Dedifferentiated amniotic fluid mesenchymal stem cell (primary cell): ENCODE results near the gene RAET1E.
"Not testable (repeated sequence)": the region's sequence is repeated elsewhere in the genome, so short reads cannot be mapped to it uniquely, and the experiment has no call there.

ENCODE experiments used
- DNase-seq: peaks from one replicate; pipeline ENCODE4 v3.0.0-alpha.2; 2016; ENCODE audit errors: extremely low spot score

The RAET1E gene

GRCh38 chr6:149929422-149929821 lies 31.5 kb upstream of the RAET1E start:
- no peak for DNase-seq

GRCh38 chr6:149927025-149927424 lies 29.1 kb upstream of the RAET1E start:
- DNase-seq: not testable (repeated sequence)

GRCh38 chr6:149925974-149926777 lies 28.3 kb upstream of the RAET1E start:
- peak; percentile 84 for DNase-seq

- no peak for DNase-seq
Measured at GRCh38 chr6:149925253-149925973, 27.5 kb upstream of the RAET1E start.

GRCh38 chr6:149924933-149925252 lies 27.0 kb upstream of the RAET1E start:
- DNase-seq: no peak

- DNase-seq: no peak
Measured at GRCh38 chr6:149924206-149924932, 26.5 kb upstream of the RAET1E start.

- DNase-seq: no peak
Measured at GRCh38 chr6:149923327-149923986, 25.5 kb upstream of the RAET1E start.

DNA sequence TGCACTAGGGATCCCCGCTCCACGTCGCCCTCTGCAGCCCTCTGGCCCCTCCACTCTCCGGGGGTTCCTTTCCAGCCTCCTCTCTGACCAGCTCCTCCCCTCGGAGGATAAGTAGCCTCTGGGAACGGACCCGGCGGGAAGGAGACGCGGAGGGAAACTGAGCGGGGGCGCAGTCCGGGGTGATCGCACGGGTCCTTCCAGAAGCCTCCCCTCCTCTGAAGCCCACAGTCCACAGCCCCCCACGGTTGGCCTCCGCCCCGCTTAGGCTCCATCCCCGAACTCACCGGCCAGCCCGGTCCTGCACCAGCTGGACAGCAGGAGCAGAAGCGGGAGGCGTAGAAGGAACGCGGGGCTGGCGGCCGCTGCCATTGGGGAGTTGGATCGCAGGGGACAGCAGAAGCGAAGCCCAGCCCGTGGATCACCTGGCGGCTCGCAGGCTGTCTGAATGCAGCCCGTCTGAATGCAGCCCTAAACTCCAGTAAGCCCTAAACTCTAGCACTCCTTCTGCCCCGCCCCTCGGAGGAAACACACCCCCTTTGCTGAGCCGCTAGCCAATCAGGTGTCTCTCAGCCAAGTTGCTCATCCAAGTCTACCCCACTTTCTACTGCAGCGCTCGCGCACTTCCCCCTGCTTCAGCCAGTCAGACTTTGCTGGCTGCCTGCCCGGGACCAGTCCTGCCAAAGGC lies 24.9 kb upstream of the RAET1E start, which contains the start of gene RAET1G:
Gene RAET1G (minus strand): TSS at position 480 of the 685 bp plus-strand sequence. CDS start 111 bp downstream, at position 369.
- DNase-seq: peak; percentile 70

DNA sequence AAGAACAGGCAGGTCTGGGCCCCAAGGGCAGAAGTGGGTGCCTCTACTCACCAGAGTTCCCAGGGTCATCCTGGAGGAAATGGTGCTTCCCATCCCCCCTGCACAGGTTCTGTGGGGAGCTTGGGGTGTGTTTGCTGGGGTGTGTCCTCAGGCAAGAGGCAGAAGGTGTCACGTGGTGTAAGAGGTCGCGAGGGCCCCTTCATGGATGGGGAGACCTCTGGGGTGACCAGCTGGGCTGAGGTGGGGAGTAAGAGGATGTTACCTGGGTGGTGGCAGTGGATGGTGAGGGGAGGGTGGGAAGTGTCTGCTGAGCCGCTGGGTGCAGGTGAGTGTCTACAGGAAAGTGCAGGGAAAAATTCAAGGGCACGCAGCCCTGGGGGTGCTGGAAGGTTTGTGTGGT lies 24.2 kb upstream of the RAET1E start:
- not testable (repeated sequence) for DNase-seq

- no peak for DNase-seq
Measured at GRCh38 chr6:149921361-149921760, 23.4 kb upstream of the RAET1E start.

DNA sequence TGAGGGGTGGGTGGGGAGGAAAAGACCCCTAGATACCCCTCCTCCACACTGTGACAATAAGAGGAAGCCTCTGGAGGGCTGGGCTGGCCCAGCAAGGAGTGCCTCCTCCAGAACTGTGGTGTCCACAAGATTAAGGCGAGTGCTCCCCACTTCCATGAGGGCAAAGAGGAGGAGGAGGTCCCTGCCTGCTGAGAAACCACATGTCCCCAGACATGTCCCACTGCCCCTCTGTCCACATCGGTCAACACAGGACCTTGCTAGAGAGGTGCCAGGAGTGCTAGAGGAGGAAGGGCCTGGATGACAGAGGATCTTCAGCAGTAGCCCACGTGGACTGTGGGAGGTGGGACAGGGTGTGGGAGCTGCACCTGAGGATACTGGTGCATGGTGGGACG lies 21.9 kb upstream of the RAET1E start:
- no peak for DNase-seq

GRCh38 chr6:149919126-149919833 lies 21.4 kb upstream of the RAET1E start:
- DNase-seq: not testable (repeated sequence)

- no peak for DNase-seq
Measured at GRCh38 chr6:149918151-149918905, 20.4 kb upstream of the RAET1E start.

DNA sequence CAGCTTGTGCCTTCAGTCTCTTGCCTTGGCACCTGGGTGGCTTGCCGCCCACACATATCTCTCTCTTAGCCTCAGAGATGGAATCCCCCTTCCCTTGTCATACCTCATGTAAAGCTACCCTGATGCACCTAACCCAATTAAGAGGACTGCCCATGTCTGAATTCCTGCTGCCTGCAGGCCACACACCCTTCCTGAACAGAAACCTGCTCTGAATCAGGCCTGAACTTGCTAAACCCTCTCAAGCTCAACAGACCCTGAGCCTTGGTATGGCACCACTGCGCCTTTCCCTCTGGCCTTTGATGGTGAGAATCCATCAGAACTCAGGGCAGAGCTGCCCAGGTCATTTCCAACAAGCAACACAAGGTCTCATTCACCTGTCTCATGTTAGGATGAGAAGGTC lies 19.8 kb upstream of the RAET1E start:
- no peak for DNase-seq

GRCh38 chr6:149915970-149916865 lies 18.3 kb upstream of the RAET1E start:
- no peak for DNase-seq

GRCh38 chr6:149913540-149914240 lies 15.8 kb upstream of the RAET1E start:
- DNase-seq: no peak

- no peak for DNase-seq
Measured at GRCh38 chr6:149913085-149913484, 15.2 kb upstream of the RAET1E start.

DNA sequence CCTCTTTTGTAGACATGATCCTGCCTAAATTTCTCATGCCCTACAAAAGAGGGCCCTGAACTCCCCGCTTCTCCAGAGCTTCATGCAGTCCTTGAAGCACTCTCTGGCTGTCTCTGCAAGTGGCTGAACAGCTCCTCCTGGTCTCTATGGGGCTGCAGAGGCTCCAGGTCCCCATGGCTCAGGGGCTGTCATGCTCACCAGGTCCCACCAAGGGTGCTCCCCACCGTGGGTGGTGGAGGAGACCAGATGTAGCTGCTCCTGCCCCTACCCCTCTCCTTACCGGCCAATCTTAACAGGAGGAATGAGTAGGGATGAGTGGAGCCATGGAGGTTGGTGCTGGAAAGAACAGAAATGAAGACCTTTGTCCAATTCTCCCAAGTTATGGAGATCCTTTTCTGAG lies 14.8 kb upstream of the RAET1E start:
- DNase-seq: not testable (repeated sequence)
